Neural cell (in vitro differentiated cells): ENCODE data around the gene DDX18. TPM values are rescaled to one million over a fixed set of nuclear protein-coding genes. Genes with fewer than 3 reads are reported as not detected.

Experiments
- H2AFZ ChIP-seq: fragments of 200-600, 300-800 bp; sonication (generic), shearing (Covaris generic); 2 replicates; pipeline ENCODE4 v1.6.0; 2014; ENCODE audit warnings: low read depth, mild to moderate bottlenecking, antibody characterized with exemption, low read length, moderate library complexity
- H3F3A ChIP-seq: fragments of 200-600 bp; shearing (Covaris generic); 2 replicates; pipeline ENCODE4 v1.6.1; 2016; ENCODE audit warnings: mild to moderate bottlenecking, moderate library complexity, mixed read lengths, antibody characterized with exemption, low read length; ENCODE audit not compliant: insufficient read depth, poor library complexity, severe bottlenecking
- H3K27ac ChIP-seq: fragments of 200-600, 300-800 bp; sonication (generic), shearing (Covaris generic); 2 replicates; pipeline ENCODE4 v1.5.1; 2014; ENCODE audit warnings: mild to moderate bottlenecking, low read length, moderate library complexity
- H3K27me3 ChIP-seq: fragments of 300-800, 200-600 bp; sonication (generic), shearing (Covaris generic); 2 replicates; pipeline ENCODE4 v1.6.0; 2014; ENCODE audit warnings: mild to moderate bottlenecking, low read depth, low read length, moderate library complexity; ENCODE audit not compliant: insufficient read depth
- H3K36me3 ChIP-seq: fragments of 300-800, 200-600 bp; sonication (generic), shearing (Covaris generic); 2 replicates; pipeline ENCODE4 v1.5.1; 2014; ENCODE audit warnings: mild to moderate bottlenecking, antibody characterized with exemption, low read length, moderate library complexity; ENCODE audit not compliant: insufficient read depth
- H3K4me2 ChIP-seq: fragments of 300-800, 200-600 bp; sonication (generic), shearing (Covaris generic); 2 replicates; pipeline ENCODE4 v1.6.0; 2014; ENCODE audit warnings: mild to moderate bottlenecking, low read length
- H3K4me3 ChIP-seq: fragments of 300-800, 200-600 bp; sonication (generic), shearing (Covaris generic); 2 replicates; pipeline ENCODE4 v1.5.1; 2014; ENCODE audit warnings: mild to moderate bottlenecking, low read length, moderate library complexity
- H3K79me2 ChIP-seq: fragments of 200-600 bp; shearing (Covaris generic); replicated peaks from 2 replicates; pipeline ENCODE4 v1.6.0; 2014; ENCODE audit warnings: mild to moderate bottlenecking, low read length, moderate library complexity; ENCODE audit not compliant: insufficient read depth
- H3K9ac ChIP-seq: fragments of 300-800, 200-600 bp; sonication (generic), shearing (Covaris generic); 2 replicates; pipeline ENCODE4 v1.6.1; 2016; ENCODE audit warnings: mild to moderate bottlenecking, low read length, mixed read lengths
- H3K9me2 ChIP-seq: fragments of 200-600 bp; shearing (Covaris generic); 2 replicates; pipeline ENCODE4 v1.6.1; 2016; ENCODE audit warnings: mild to moderate bottlenecking, low read length, mixed read lengths; ENCODE audit not compliant: insufficient read depth
- H3K9me3 ChIP-seq: fragments of 200-600, 300-800 bp; sonication (generic), shearing (Covaris generic); 2 replicates; pipeline ENCODE4 v1.6.1; 2016; ENCODE audit warnings: mild to moderate bottlenecking, mixed run types, low read length, moderate library complexity, mixed read lengths
- H4K20me1 ChIP-seq: fragments of 200-600 bp; shearing (Covaris generic); 2 replicates; pipeline ENCODE4 v1.6.1; 2016; ENCODE audit warnings: mild to moderate bottlenecking, mixed run types; ENCODE audit not compliant: insufficient read depth
- CTCF ChIP-seq: fragments of 450-650 bp; IDR thresholded peaks from 2 replicates; pipeline ENCODE4 v1.5.1; 2014; ENCODE audit warnings: antibody characterized with exemption, mild to moderate bottlenecking, moderate library complexity; ENCODE audit not compliant: poor library complexity, severe bottlenecking
- EP300 ChIP-seq: fragments of 450-650 bp; conservative IDR thresholded peaks from 2 replicates; pipeline ENCODE4 v1.6.1; 2014; ENCODE audit warnings: antibody characterized with exemption, mild to moderate bottlenecking, moderate library complexity; ENCODE audit not compliant: poor library complexity, severe bottlenecking
- EZH2 ChIP-seq: fragments of 200-600, 300-800 bp; shearing (Covaris generic), sonication (generic); IDR thresholded peaks from 2 replicates; pipeline ENCODE4 v1.6.1; 2014; ENCODE audit warnings: antibody characterized with exemption, low read length, borderline replicate concordance, mild to moderate bottlenecking; ENCODE audit not compliant: insufficient read depth, poor library complexity, severe bottlenecking
- MXI1 ChIP-seq: fragments of 450-650 bp; conservative IDR thresholded peaks from 2 replicates; pipeline ENCODE4 v1.6.1; 2014; ENCODE audit warnings: antibody characterized with exemption, mild to moderate bottlenecking; ENCODE audit not compliant: poor library complexity, severe bottlenecking
- POLR2AphosphoS5 ChIP-seq: IDR thresholded peaks from 2 replicates; pipeline ENCODE4 v1.6.1; 2012
- RAD21 ChIP-seq: fragments of 450-650 bp; conservative IDR thresholded peaks from 2 replicates; pipeline ENCODE4 v1.6.1; 2014; ENCODE audit warnings: antibody characterized with exemption, mild to moderate bottlenecking, moderate library complexity
- REST ChIP-seq: IDR thresholded peaks from 2 replicates; pipeline ENCODE4 v1.6.1; 2012; ENCODE audit warnings: borderline replicate concordance
- SMC3 ChIP-seq: fragments of 450-650 bp; conservative IDR thresholded peaks from 2 replicates; pipeline ENCODE4 v1.6.1; 2014; ENCODE audit warnings: antibody characterized with exemption, mild to moderate bottlenecking, moderate library complexity; ENCODE audit not compliant: poor library complexity
- TAF1 ChIP-seq: IDR thresholded peaks from 2 replicates; pipeline ENCODE4 v1.6.1; 2012; ENCODE audit warnings: low read depth
- polyA plus RNA-seq: library from polyadenylated mRNA; depleted of rRNA; stranded (reverse); fragments of >200 nt; gene quantifications from 2 replicates; pipeline ENCODE4 v1.2.3, GENCODE V29; 2014

Gene DDX18
- polyA plus RNA-seq, 1 donor from 2014 or later, result 85.3 TPM

GRCh38 chr2:117815946-117816345 lies 1.5 kb downstream of the DDX18 start:
- no peak for TF ChIP-seq RAD21
- TF ChIP-seq REST, result no peak
- TF ChIP-seq POLR2AphosphoS5, result no peak
- TF ChIP-seq EP300, result no peak
- no peaks in the 10 kb centered on the region for H3K9me3 ChIP-seq
- H3K27ac ChIP-seq, result no peak overlapping the region
- no peaks in the 10 kb centered on the region for H3F3A ChIP-seq
- H3K4me3 ChIP-seq, result peak overlapping the region; percentile 80
- H3K79me2 ChIP-seq, result peaks cover 14% of the 10 kb centered on the region
- peak overlapping the region; percentile 84 for H3K4me2 ChIP-seq
- no peaks in the 10 kb centered on the region for H4K20me1 ChIP-seq
- H3K36me3 ChIP-seq, result peaks cover 3% of the 10 kb centered on the region
- H3K27me3 ChIP-seq, result no peaks in the 10 kb centered on the region
- H2AFZ ChIP-seq, result no peak overlapping the region
- H3K9ac ChIP-seq, result peak overlapping the region; percentile 70
- no peaks in the 10 kb centered on the region for H3K9me2 ChIP-seq

- Histone ChIP-seq H3K9me3 (no peaks in the 10 kb centered on the region), H3K9ac (no peak overlapping the region), H4K20me1 (no peaks in the 10 kb centered on the region), H3F3A (no peaks in the 10 kb centered on the region), H2AFZ (no peak overlapping the region), H3K36me3 (peaks cover 7% of the 10 kb centered on the region), H3K4me3 (no peak overlapping the region), H3K79me2 (peaks cover 14% of the 10 kb centered on the region), H3K27ac (no peak overlapping the region), H3K9me2 (no peaks in the 10 kb centered on the region), H3K4me2 (no peak overlapping the region), H3K27me3 (no peaks in the 10 kb centered on the region)
- no peak for TF ChIP-seq REST
- no peak for TF ChIP-seq SMC3
- TF ChIP-seq MXI1, result no peak
- no peak for TF ChIP-seq TAF1
- no peak for TF ChIP-seq POLR2AphosphoS5
- no peak for TF ChIP-seq EP300
- no peak for TF ChIP-seq RAD21
- no peak for TF ChIP-seq CTCF
- TF ChIP-seq EZH2, result no peak
Measured at GRCh38 chr2:117818921-117819320, 4.4 kb downstream of the DDX18 start.
